Muscle layer of colon (tissue), 2 donors: ENCODE measurements around the gene KLHL24.

Experiments
- H3K27ac ChIP-seq: one replicate; pipeline ENCODE4 v1.7.0; 2013; ENCODE audit warnings: low read depth, mild to moderate bottlenecking, low read length, moderate library complexity
- H3K27me3 ChIP-seq, 2 donors: one replicate each; pipeline ENCODE4 v1.7.0; 2013; ENCODE audit warnings: low read length in 2 of 2, mild to moderate bottlenecking in 2 of 2; ENCODE audit not compliant: insufficient read depth in 2 of 2, control insufficient read depth in 1 of 2
- H3K36me3 ChIP-seq: one replicate; pipeline ENCODE4 v1.7.0; 2013; ENCODE audit warnings: mild to moderate bottlenecking, low read length; ENCODE audit not compliant: insufficient read depth
- H3K4me1 ChIP-seq: one replicate; pipeline ENCODE4 v1.7.0; 2013; ENCODE audit warnings: mild to moderate bottlenecking, low read length; ENCODE audit not compliant: insufficient read depth
- H3K4me3 ChIP-seq, 2 donors: one replicate each; pipeline ENCODE4 v1.7.0; 2013; ENCODE audit warnings: low read length in 2 of 2, low read depth in 1 of 2, mild to moderate bottlenecking in 1 of 2, moderate library complexity in 1 of 2
- H3K9ac ChIP-seq: one replicate; pipeline ENCODE4 v1.7.0; 2013; ENCODE audit warnings: low read length
- H3K9me3 ChIP-seq: one replicate; pipeline ENCODE4 v1.7.0; 2013; ENCODE audit warnings: mild to moderate bottlenecking, low read length
- donor health status: abdominal sarcoma.
- donor health status: Adenocarcinoma of cecum.

The KLHL24 gene

GRCh38 chr3:183733553-183733952, 98.1 kb downstream of the KLHL24 start:
- H3K36me3 ChIP-seq: peaks cover 38% of the 10 kb centered on the region
- H3K27ac ChIP-seq: no peak overlapping the region
- H3K27me3 ChIP-seq: no peaks in the 10 kb centered on the region
- no peaks in the 10 kb centered on the region for H3K9me3 ChIP-seq
- H3K4me1 ChIP-seq: no peaks in the 10 kb centered on the region
- no peak overlapping the region for H3K9ac ChIP-seq
- no peak overlapping the region for H3K4me3 ChIP-seq
